GM21390 (cell line): ENCODE results near the gene NDUFA13.
"Not testable (repeated sequence)": the region's sequence is repeated elsewhere in the genome, so short reads cannot be mapped to it uniquely, and the experiment has no call there.

Source experiments
- ATAC-seq: cut with Tn5 transposase; IDR thresholded peaks from one replicate; pipeline ENCODE4 v1.9.1; 2021; ENCODE audit not compliant: unreplicated experiment

Gene NDUFA13

GRCh38 chr19:19515642-19516519, at the start of gene NDUFA13:
NDUFA13 (plus strand) TSS chr19:19516225; CDS start chr19:19516239, 14 bp downstream.
- ATAC-seq: peak; percentile 90

- no peak for ATAC-seq
Observed at GRCh38 chr19:19468424-19469050, 47.5 kb upstream of the NDUFA13 start.

GRCh38 chr19:19470579-19470978, 45.4 kb upstream of the NDUFA13 start:
- ATAC-seq: no peak

GRCh38 chr19:19471682-19472081, 44.3 kb upstream of the NDUFA13 start:
- no peak for ATAC-seq

- ATAC-seq: not testable (repeated sequence)
Observed at GRCh38 chr19:19472106-19472505, 43.9 kb upstream of the NDUFA13 start.

GRCh38 chr19:19475015-19475765, 40.8 kb upstream of the NDUFA13 start:
- ATAC-seq: no peak

- ATAC-seq: no peak
Observed at GRCh38 chr19:19475849-19476828, 39.9 kb upstream of the NDUFA13 start.

GRCh38 chr19:19477705-19478383, 38.2 kb upstream of the NDUFA13 start:
- no peak for ATAC-seq

- ATAC-seq: no peak
Observed at GRCh38 chr19:19480688-19481087, 35.3 kb upstream of the NDUFA13 start.

- ATAC-seq: no peak
Observed at GRCh38 chr19:19482809-19483596, 33.0 kb upstream of the NDUFA13 start.

GRCh38 chr19:19485161-19485997, 30.6 kb upstream of the NDUFA13 start:
- ATAC-seq: no peak

GRCh38 chr19:19485998-19486290, 30.1 kb upstream of the NDUFA13 start:
- no peak for ATAC-seq

GRCh38 chr19:19486343-19487076, 29.5 kb upstream of the NDUFA13 start:
- ATAC-seq: no peak

- ATAC-seq: no peak
Observed at GRCh38 chr19:19487077-19487949, 28.7 kb upstream of the NDUFA13 start.

- ATAC-seq: no peak
Observed at GRCh38 chr19:19487950-19488874, 27.8 kb upstream of the NDUFA13 start.
